HEK293T (cell line): ENCODE data around the gene DERL3.

Source experiments
- CTCF ChIA-PET: fragments of 350-600 bp; formaldehyde crosslinking; extraction: SDS; loops from one replicate; lab custom pipeline; 2021; ENCODE audit warnings: antibody characterized with exemption, inconsistent platforms; lab: Yijun Ruan, JAX
- POLR2A ChIA-PET: fragments of 350-600 bp; formaldehyde crosslinking; extraction: SDS; loops from one replicate; lab custom pipeline; 2020; ENCODE audit warnings: antibody characterized with exemption, inconsistent platforms; lab: Yijun Ruan, JAX
- DNase-seq: peaks from one replicate; pipeline ENCODE4 v3.0.0; 2012; ENCODE audit warnings: mixed read lengths; ENCODE audit errors: extremely low spot score
- ARNT ChIP-seq: fragments of 450-650 bp; IDR thresholded peaks from 2 replicates; pipeline ENCODE4 v1.6.1; 2017; ENCODE audit warnings: mild to moderate bottlenecking
- BHLHE40 ChIP-seq: fragments of 450-650 bp; IDR thresholded peaks from 2 replicates; pipeline ENCODE4 v1.6.1; 2016; ENCODE audit warnings: mild to moderate bottlenecking, moderate library complexity, borderline replicate concordance
- CTBP1 ChIP-seq: fragments of 450-650 bp; IDR thresholded peaks from 2 replicates; pipeline ENCODE4 v1.6.1; 2016; ENCODE audit warnings: borderline replicate concordance
- ELF4 ChIP-seq: fragments of 450-650 bp; IDR thresholded peaks from 2 replicates; pipeline ENCODE4 v1.6.1; 2017; ENCODE audit warnings: antibody characterized with exemption
- FOXA1 ChIP-seq: fragments of 450-650 bp; IDR thresholded peaks from 2 replicates; pipeline ENCODE4 v1.6.1; 2016; ENCODE audit warnings: mild to moderate bottlenecking
- FOXK2 ChIP-seq: fragments of 450-650 bp; IDR thresholded peaks from 2 replicates; pipeline ENCODE4 v1.6.1; 2016; ENCODE audit warnings: mild to moderate bottlenecking
- FOXM1 ChIP-seq: fragments of 450-650 bp; IDR thresholded peaks from 2 replicates; pipeline ENCODE4 v1.6.1; 2017; ENCODE audit warnings: mild to moderate bottlenecking, borderline replicate concordance
- HDGF ChIP-seq: fragments of 450-650 bp; IDR thresholded peaks from 2 replicates; pipeline ENCODE4 v1.6.1; 2017; ENCODE audit warnings: antibody characterized with exemption, borderline replicate concordance
- L3MBTL2 ChIP-seq: fragments of 450-650 bp; conservative IDR thresholded peaks from 2 replicates; pipeline ENCODE4 v1.6.1; 2016; ENCODE audit warnings: mild to moderate bottlenecking
- LEF1 ChIP-seq: fragments of 450-650 bp; IDR thresholded peaks from 2 replicates; pipeline ENCODE4 v1.6.1; 2017; ENCODE audit warnings: mild to moderate bottlenecking, borderline replicate concordance
- NFRKB ChIP-seq: fragments of 450-650 bp; IDR thresholded peaks from 2 replicates; pipeline ENCODE4 v1.6.1; 2016; ENCODE audit warnings: mild to moderate bottlenecking, moderate library complexity
- PKNOX1 ChIP-seq: fragments of 450-650 bp; IDR thresholded peaks from 2 replicates; pipeline ENCODE4 v1.6.1; 2016
- SP1 ChIP-seq: fragments of 450-650 bp; IDR thresholded peaks from 2 replicates; pipeline ENCODE4 v1.6.1; 2017
- SUZ12 ChIP-seq: fragments of 450-650 bp; IDR thresholded peaks from 2 replicates; pipeline ENCODE4 v1.6.1; 2016; ENCODE audit warnings: mild to moderate bottlenecking
- TARDBP ChIP-seq: fragments of 450-650 bp; IDR thresholded peaks from 2 replicates; pipeline ENCODE4 v1.6.1; 2016
- ZNF384 ChIP-seq: fragments of 450-650 bp; IDR thresholded peaks from 2 replicates; pipeline ENCODE4 v1.6.1; 2016

DERL3 gene

DNA sequence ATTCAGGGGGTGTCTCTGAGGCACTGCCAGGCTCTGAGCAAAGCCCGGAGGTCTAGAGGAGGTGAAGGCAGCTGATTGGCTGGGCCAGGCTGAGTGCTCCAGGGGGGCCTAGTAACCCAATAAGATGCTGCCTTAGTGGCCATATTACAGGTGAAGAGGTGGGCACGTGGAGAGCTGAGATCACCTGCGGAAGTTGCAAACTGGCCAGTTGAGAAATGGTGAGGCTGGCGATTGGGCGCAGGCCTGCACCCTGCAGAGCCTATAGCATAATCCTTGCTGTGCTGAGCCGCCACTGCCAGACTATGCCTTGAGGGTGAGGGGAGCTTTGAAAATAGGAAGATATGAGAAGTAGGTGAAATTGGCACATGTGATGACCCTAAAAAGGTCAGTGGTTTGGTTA is 21.7 kb downstream of the DERL3 start:
- ChIA-PET POLR2A (no interaction called here), CTCF (no interaction called here)
- DNase-seq, result no peak
- TF ChIP-seq FOXM1 (no peak), BHLHE40 (no peak), NFRKB (no peak), ZNF384 (no peak), FOXK2 (no peak), L3MBTL2 (no peak), PKNOX1 (no peak), CTBP1 (no peak), FOXA1 (no peak), HDGF (no peak), ARNT (no peak), ELF4 (no peak), SUZ12 (no peak), SP1 (no peak)

DNA sequence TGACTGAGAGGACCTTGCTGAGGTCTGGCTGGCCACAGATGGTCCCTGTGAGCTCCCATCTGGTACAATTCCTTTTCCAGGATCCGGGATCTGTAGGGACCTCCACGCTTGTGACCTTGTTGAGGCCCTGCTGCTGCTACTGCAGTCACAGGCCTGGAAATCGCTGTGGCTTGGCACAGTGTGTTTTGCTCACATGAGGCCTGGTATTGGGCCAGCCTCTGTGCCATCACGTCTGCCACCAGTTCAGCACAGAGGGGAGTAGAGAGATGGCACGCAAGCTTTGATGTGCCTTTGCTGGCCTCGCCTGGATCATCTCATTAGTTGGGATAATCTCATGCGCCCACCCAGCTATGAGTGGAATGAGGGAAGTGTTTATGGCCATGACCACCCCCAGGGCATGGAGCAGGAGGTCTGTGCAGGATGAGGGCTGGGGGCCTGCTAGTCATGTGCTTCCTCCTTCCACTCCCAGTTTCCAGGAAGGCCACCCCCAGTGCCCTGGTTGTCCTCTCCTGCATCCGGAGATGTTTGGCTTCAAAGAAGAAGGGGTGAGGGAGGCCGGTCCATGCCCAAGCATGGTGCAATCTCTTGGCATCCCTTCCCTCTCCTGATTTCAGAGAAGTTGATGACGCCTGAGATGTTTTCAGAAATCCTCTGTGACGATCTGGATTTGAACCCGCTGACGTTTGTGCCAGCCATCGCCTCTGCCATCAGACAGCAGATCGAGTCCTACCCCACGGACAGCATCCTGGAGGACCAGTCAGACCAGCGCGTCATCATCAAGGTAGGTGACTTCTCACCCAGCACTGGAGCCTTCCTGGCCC is 22.4 kb downstream of the DERL3 start:
- CTCF ChIA-PET, result no interaction called here
- no peak for DNase-seq
- POLR2A ChIA-PET, result no interaction called here
- TF ChIP-seq FOXA1 (no peak), FOXK2 (no peak), CTBP1 (no peak), SP1 (no peak)

GRCh38 chr22:23815541-23816155 is 23.2 kb downstream of the DERL3 start:
- TF ChIP-seq SP1 (no peak), FOXM1 (no peak), ZNF384 (no peak), FOXK2 (no peak), CTBP1 (no peak), ARNT (no peak), ELF4 (no peak), L3MBTL2 (no peak), FOXA1 (no peak), NFRKB (no peak), PKNOX1 (no peak), LEF1 (no peak), HDGF (no peak)
- ChIA-PET POLR2A (no interaction called here), CTCF (no interaction called here)
- DNase-seq, result no peak

DNA sequence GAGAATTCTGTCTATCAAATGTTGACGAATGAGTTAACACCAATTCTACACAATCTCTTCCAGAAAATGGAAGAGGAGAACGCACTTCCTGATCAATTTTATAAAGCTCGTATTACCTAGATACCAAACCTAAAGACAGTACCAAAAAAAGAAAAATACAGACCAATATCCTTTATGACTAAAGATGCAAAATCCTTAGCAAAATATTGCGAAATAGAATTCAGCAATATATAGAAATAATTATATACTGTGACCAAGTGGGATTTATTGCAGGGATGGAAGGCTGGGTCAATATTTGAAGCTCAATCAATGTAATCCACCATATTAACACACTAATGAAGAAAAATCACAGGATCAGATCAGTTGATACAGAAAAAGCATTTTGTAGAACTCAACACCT is 26.4 kb downstream of the DERL3 start:
- CTCF ChIA-PET, result interaction anchor here (0.6 to 0.7 kb wide), 2 partner anchors 11 to 810 kb away, joined by 8 to 10 read pairs; no protein-coding TSS in a partner anchor
- POLR2A ChIA-PET, result no interaction called here
- no peak for DNase-seq
- TF ChIP-seq FOXK2, result no peak
- TF ChIP-seq CTBP1, result no peak
- TF ChIP-seq FOXA1, result no peak
- no peak for TF ChIP-seq ARNT
- no peak for TF ChIP-seq HDGF
- TF ChIP-seq FOXM1, result no peak
- no peak for TF ChIP-seq LEF1
- no peak for TF ChIP-seq SUZ12
- no peak for TF ChIP-seq NFRKB
- no peak for TF ChIP-seq TARDBP
- TF ChIP-seq ZNF384, result no peak

DNA sequence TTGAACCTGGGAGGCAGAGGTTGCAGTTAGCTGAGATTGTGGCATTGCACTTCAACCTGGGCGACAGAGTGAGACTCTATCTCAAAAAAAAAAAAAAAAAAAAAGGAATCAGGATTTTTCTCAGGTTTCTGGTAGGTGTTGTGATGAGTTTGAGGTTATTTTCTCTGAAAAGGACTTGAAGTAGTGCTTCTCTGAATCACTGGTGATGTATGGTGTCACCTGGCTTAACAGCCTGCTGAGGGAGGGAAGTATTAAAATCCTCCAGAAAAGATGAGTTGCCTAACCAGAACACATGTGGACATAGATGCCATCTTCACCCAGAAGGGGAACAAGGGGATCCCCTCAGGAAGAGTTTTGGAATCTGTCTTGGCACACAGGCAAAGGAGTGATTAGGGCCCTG is 32.0 kb downstream of the DERL3 start:
- ChIA-PET POLR2A (no interaction called here), CTCF (no interaction called here)
- TF ChIP-seq L3MBTL2 (no peak), HDGF (no peak), TARDBP (no peak), SP1 (no peak)
- no peak for DNase-seq

GRCh38 chr22:23804781-23805291 is 34.0 kb downstream of the DERL3 start:
- no peak for TF ChIP-seq TARDBP
- ChIA-PET POLR2A (no interaction called here), CTCF (no interaction called here)
- DNase-seq, result no peak
